HL-60 (cell line): ENCODE measurements around the gene MDM1.

ENCODE experiments used
- DNase-seq, 2 experiments: peaks; one replicate each; pipeline ENCODE4 v3.0.0-alpha.2; 2010 to 2020; ENCODE audit warnings: low read depth in 1 of 2, low spot score in 1 of 2
- H3K27ac ChIP-seq: fragments of 250-450 bp; sonication (Bioruptor Pico); replicated peaks from 2 replicates; pipeline ENCODE4 v1.5.1; 2020; ENCODE audit warnings: mild to moderate bottlenecking, moderate library complexity
- H3K27me3 ChIP-seq: fragments of 250-450 bp; sonication (Bioruptor Pico); 2 replicates; pipeline ENCODE4 v1.5.1; 2021; ENCODE audit warnings: mild to moderate bottlenecking, moderate library complexity; ENCODE audit not compliant: insufficient read depth, poor library complexity, severe bottlenecking
- H3K4me3 ChIP-seq: replicated peaks from 2 replicates; pipeline ENCODE4 v1.5.1; 2011; ENCODE audit warnings: mild to moderate bottlenecking, control low read depth, low read length; ENCODE audit not compliant: insufficient read depth
- CTCF ChIP-seq: IDR thresholded peaks from one replicate; pipeline ENCODE4 v1.5.1; 2011; ENCODE audit warnings: low read length, control low read depth, inconsistent platforms; ENCODE audit not compliant: insufficient read depth
- GABPA ChIP-seq: IDR thresholded peaks from 2 replicates; pipeline ENCODE4 v1.6.1; 2012; ENCODE audit warnings: low read depth
- POLR2AphosphoS5 ChIP-seq: IDR thresholded peaks from 2 replicates; pipeline ENCODE4 v1.6.1; 2012; ENCODE audit warnings: low read depth
- REST ChIP-seq: IDR thresholded peaks from 2 replicates; pipeline ENCODE4 v1.6.1; 2012; ENCODE audit warnings: low read depth; ENCODE audit not compliant: insufficient replicate concordance
- SPI1 ChIP-seq: IDR thresholded peaks from 2 replicates; pipeline ENCODE4 v1.6.1; 2012; ENCODE audit warnings: low read depth, mild to moderate bottlenecking, borderline replicate concordance

MDM1 gene

GRCh38 chr12:68286396-68286795 is 45.8 kb downstream of the MDM1 start:
- Histone ChIP-seq H3K4me3 (no peak overlapping the region), H3K27ac (no peak overlapping the region), H3K27me3 (no peaks in the 10 kb centered on the region)
- no peak for DNase-seq
- no peak for TF ChIP-seq POLR2AphosphoS5
- TF ChIP-seq REST = no peak
- no peak for TF ChIP-seq GABPA
- no peak for TF ChIP-seq SPI1
- TF ChIP-seq CTCF = no peak

- H3K27me3 ChIP-seq = no peaks in the 10 kb centered on the region
- TF ChIP-seq SPI1 = no peak
- no peak for DNase-seq
- H3K4me3 ChIP-seq = no peak overlapping the region
- H3K27ac ChIP-seq = no peak overlapping the region
Measured at GRCh38 chr12:68285541-68285940, 46.6 kb downstream of the MDM1 start.

- TF ChIP-seq CTCF = no peak
- no peak for TF ChIP-seq REST
- TF ChIP-seq SPI1 = no peak
- no peak for TF ChIP-seq GABPA
- TF ChIP-seq POLR2AphosphoS5 = no peak
Measured at GRCh38 chr12:68281322-68282077, 50.7 kb downstream of the MDM1 start.

GRCh38 chr12:68280240-68280639 is 51.9 kb downstream of the MDM1 start:
- H3K27me3 ChIP-seq = no peaks in the 10 kb centered on the region
- DNase-seq = no peak
- H3K4me3 ChIP-seq = no peak overlapping the region
- H3K27ac ChIP-seq = no peak overlapping the region
- TF ChIP-seq SPI1 = no peak
- no peak for TF ChIP-seq GABPA
- no peak for TF ChIP-seq CTCF
- no peak for TF ChIP-seq REST
- TF ChIP-seq POLR2AphosphoS5 = no peak

More at GRCh38 chr12:68281322-68282077, 50.7 kb downstream of the MDM1 start:
- Histone ChIP-seq H3K27me3 (no peaks in the 10 kb centered on the region), H3K27ac (peak overlapping the region; percentile 5), H3K4me3 (no peak overlapping the region)
- DNase-seq = peak in 1 of 2 experiments; percentile 26
